Measurements from ENCODE around the gene BAIAP2L1.
A peak's percentile ranks its signal among the peaks of the same experiment; 100 is the strongest.
"Not testable (repeated sequence)": the region's sequence is repeated elsewhere in the genome, so short reads cannot be mapped to it uniquely, and the experiment has no call there.

BAIAP2L1 gene

GRCh38 chr7:98399462-98399861 is 1.4 kb downstream of the BAIAP2L1 start:
- WGBS, 2 experiments (ENCODE audit: insufficient coverage in 2 of 2), result 83% methylated on average over 2 of the region's 7 CpGs; no CpG with 5 or more reads in 1 of the 2 experiments
- Histone ChIP-seq H3K4me1 (ENCODE audit: control insufficient read depth, insufficient read depth, low read length, poor library complexity, severe bottlenecking) (no peaks in the 10 kb centered on the region), H3K36me3 (ENCODE audit: control insufficient read depth, insufficient read depth, low read length) (no peaks in the 10 kb centered on the region), H3K27ac (ENCODE audit: low read depth, low read length, severe bottlenecking) (no peak overlapping the region), H3K4me3 (ENCODE audit: extremely low read depth, insufficient read depth, low read length, poor library complexity, severe bottlenecking) (peak overlapping the region; percentile 58), H3K9me3 (ENCODE audit: control insufficient read depth, low read length) (no peaks in the 10 kb centered on the region)

GRCh38 chr7:98398567-98399372 is 2.1 kb downstream of the BAIAP2L1 start:
- Histone ChIP-seq H3K4me3 (ENCODE audit: extremely low read depth, insufficient read depth, low read length, poor library complexity, severe bottlenecking) (no peak overlapping the region), H3K27ac (ENCODE audit: low read depth, low read length, severe bottlenecking) (no peak overlapping the region), H3K4me1 (ENCODE audit: control insufficient read depth, insufficient read depth, low read length, poor library complexity, severe bottlenecking) (no peaks in the 10 kb centered on the region), H3K36me3 (ENCODE audit: control insufficient read depth, insufficient read depth, low read length) (no peaks in the 10 kb centered on the region), H3K9me3 (ENCODE audit: control insufficient read depth, low read length) (no peaks in the 10 kb centered on the region)
- WGBS, 2 experiments (ENCODE audit: insufficient coverage in 2 of 2), result 87 to 88% methylated on average over 15 to 17 of the region's 20 CpGs

GRCh38 chr7:98396768-98397167 is 4.1 kb downstream of the BAIAP2L1 start:
- Histone ChIP-seq H3K4me3 (ENCODE audit: extremely low read depth, insufficient read depth, low read length, poor library complexity, severe bottlenecking) (no peak overlapping the region), H3K9me3 (ENCODE audit: control insufficient read depth, low read length) (no peaks in the 10 kb centered on the region), H3K27ac (ENCODE audit: low read depth, low read length, severe bottlenecking) (no peak overlapping the region), H3K36me3 (ENCODE audit: control insufficient read depth, insufficient read depth, low read length) (no peaks in the 10 kb centered on the region), H3K4me1 (ENCODE audit: control insufficient read depth, insufficient read depth, low read length, poor library complexity, severe bottlenecking) (no peaks in the 10 kb centered on the region)
- WGBS, 2 experiments (ENCODE audit: insufficient coverage in 2 of 2), result no CpG with 5 or more reads among the region's 2 CpGs

GRCh38 chr7:98395951-98396350 is 4.9 kb downstream of the BAIAP2L1 start:
- Histone ChIP-seq H3K27ac (ENCODE audit: low read depth, low read length, severe bottlenecking) (no peak overlapping the region), H3K4me3 (ENCODE audit: extremely low read depth, insufficient read depth, low read length, poor library complexity, severe bottlenecking) (no peak overlapping the region), H3K9me3 (ENCODE audit: control insufficient read depth, low read length) (no peaks in the 10 kb centered on the region), H3K4me1 (ENCODE audit: control insufficient read depth, insufficient read depth, low read length, poor library complexity, severe bottlenecking) (no peaks in the 10 kb centered on the region), H3K36me3 (ENCODE audit: control insufficient read depth, insufficient read depth, low read length) (no peaks in the 10 kb centered on the region)
- no CpG with 5 or more reads among the region's 3 CpGs for WGBS, 2 experiments (ENCODE audit: insufficient coverage in 2 of 2)

- Histone ChIP-seq H3K4me3 (ENCODE audit: extremely low read depth, insufficient read depth, low read length, poor library complexity, severe bottlenecking) (no peak overlapping the region), H3K36me3 (ENCODE audit: control insufficient read depth, insufficient read depth, low read length) (no peaks in the 10 kb centered on the region), H3K4me1 (ENCODE audit: control insufficient read depth, insufficient read depth, low read length, poor library complexity, severe bottlenecking) (no peaks in the 10 kb centered on the region), H3K9me3 (ENCODE audit: control insufficient read depth, low read length) (no peaks in the 10 kb centered on the region), H3K27ac (ENCODE audit: low read depth, low read length, severe bottlenecking) (no peak overlapping the region)
- 92 to 100% methylated on average over 2 of the region's 4 CpGs for WGBS, 2 experiments (ENCODE audit: insufficient coverage in 2 of 2)
Observed at GRCh38 chr7:98395481-98395880, 5.4 kb downstream of the BAIAP2L1 start.

GRCh38 chr7:98394377-98394836 is 6.5 kb downstream of the BAIAP2L1 start:
- no peak overlapping the region for H3K4me3 ChIP-seq (ENCODE audit: extremely low read depth, insufficient read depth, low read length, poor library complexity, severe bottlenecking)
- H3K9me3 ChIP-seq (ENCODE audit: control insufficient read depth, low read length), result no peaks in the 10 kb centered on the region
- 91 to 100% methylated on average over 3 of the region's 5 CpGs for WGBS, 2 experiments (ENCODE audit: insufficient coverage in 2 of 2)
- H3K4me1 ChIP-seq (ENCODE audit: control insufficient read depth, insufficient read depth, low read length, poor library complexity, severe bottlenecking), result no peaks in the 10 kb centered on the region
- no peak overlapping the region for H3K27ac ChIP-seq (ENCODE audit: low read depth, low read length, severe bottlenecking)
- no peaks in the 10 kb centered on the region for H3K36me3 ChIP-seq (ENCODE audit: control insufficient read depth, insufficient read depth, low read length)

- 94 to 95% methylated on average over 5 to 8 of the region's 9 CpGs for WGBS, 2 experiments (ENCODE audit: insufficient coverage in 2 of 2)
- Histone ChIP-seq H3K4me3 (ENCODE audit: extremely low read depth, insufficient read depth, low read length, poor library complexity, severe bottlenecking) (no peak overlapping the region), H3K36me3 (ENCODE audit: control insufficient read depth, insufficient read depth, low read length) (no peaks in the 10 kb centered on the region), H3K9me3 (ENCODE audit: control insufficient read depth, low read length) (no peaks in the 10 kb centered on the region), H3K27ac (ENCODE audit: low read depth, low read length, severe bottlenecking) (no peak overlapping the region), H3K4me1 (ENCODE audit: control insufficient read depth, insufficient read depth, low read length, poor library complexity, severe bottlenecking) (no peaks in the 10 kb centered on the region)
Observed at GRCh38 chr7:98387544-98388226, 13.2 kb downstream of the BAIAP2L1 start.

- no peak overlapping the region for H3K27ac ChIP-seq (ENCODE audit: low read depth, low read length, severe bottlenecking)
- H3K36me3 ChIP-seq (ENCODE audit: control insufficient read depth, insufficient read depth, low read length), result no peaks in the 10 kb centered on the region
- no peaks in the 10 kb centered on the region for H3K9me3 ChIP-seq (ENCODE audit: control insufficient read depth, low read length)
- WGBS, 2 experiments (ENCODE audit: insufficient coverage in 2 of 2), result 94 to 99% methylated on average over 8 of the region's 8 CpGs
- no peak overlapping the region for H3K4me3 ChIP-seq (ENCODE audit: extremely low read depth, insufficient read depth, low read length, poor library complexity, severe bottlenecking)
- no peaks in the 10 kb centered on the region for H3K4me1 ChIP-seq (ENCODE audit: control insufficient read depth, insufficient read depth, low read length, poor library complexity, severe bottlenecking)
Observed at GRCh38 chr7:98387131-98387530, 13.8 kb downstream of the BAIAP2L1 start.

- not testable (repeated sequence) for H3K4me1 ChIP-seq (ENCODE audit: control insufficient read depth, insufficient read depth, low read length, poor library complexity, severe bottlenecking); H3K4me3 ChIP-seq (ENCODE audit: extremely low read depth, insufficient read depth, low read length, poor library complexity, severe bottlenecking); H3K9me3 ChIP-seq (ENCODE audit: control insufficient read depth, low read length); H3K36me3 ChIP-seq (ENCODE audit: control insufficient read depth, insufficient read depth, low read length); H3K27ac ChIP-seq (ENCODE audit: low read depth, low read length, severe bottlenecking)
- 85 to 89% methylated on average over 3 of the region's 5 CpGs for WGBS, 2 experiments (ENCODE audit: insufficient coverage in 2 of 2)
Observed at GRCh38 chr7:98385532-98385931, 15.4 kb downstream of the BAIAP2L1 start.

GRCh38 chr7:98378210-98378819 is 22.6 kb downstream of the BAIAP2L1 start:
- Histone ChIP-seq H3K9me3 (ENCODE audit: control insufficient read depth, low read length) (no peaks in the 10 kb centered on the region), H3K36me3 (ENCODE audit: control insufficient read depth, insufficient read depth, low read length) (no peaks in the 10 kb centered on the region), H3K4me1 (ENCODE audit: control insufficient read depth, insufficient read depth, low read length, poor library complexity, severe bottlenecking) (no peaks in the 10 kb centered on the region), H3K27ac (ENCODE audit: low read depth, low read length, severe bottlenecking) (no peak overlapping the region), H3K4me3 (ENCODE audit: extremely low read depth, insufficient read depth, low read length, poor library complexity, severe bottlenecking) (no peak overlapping the region)
- 93 to 96% methylated on average over 7 to 8 of the region's 9 CpGs for WGBS, 2 experiments (ENCODE audit: insufficient coverage in 2 of 2)

Measured in mesodermal cell (in vitro differentiated cells).